Hematopoietic multipotent progenitor cell (in vitro differentiated cells): ENCODE results near the gene WDR35. TPM values are rescaled to one million over a fixed set of nuclear protein-coding genes. Genes with fewer than 3 reads are reported as not detected.
A peak's percentile ranks its signal among the peaks of the same experiment; 100 is the strongest.

ENCODE experiments used
- DNase-seq, 3 donors: peaks; one replicate each; pipeline ENCODE4 v3.0.0-alpha.2; 2011 to 2015; ENCODE audit warnings: low read depth in 2 of 3, low spot score in 2 of 3
- total RNA-seq: library from RNA; depleted of rRNA; stranded (reverse); fragments of >200 nt; gene quantifications from one replicate; pipeline ENCODE4 v1.2.3, GENCODE V29; 2012

Gene WDR35
- total RNA-seq, 1 donor, result 9.2 TPM

- DNase-seq, result no peak
These were observed 115.2 kb downstream of the WDR35 start for GRCh38 chr2:19874726-19875125.

- no peak for DNase-seq
These were observed 116.9 kb downstream of the WDR35 start for GRCh38 chr2:19873014-19873413.

GRCh38 chr2:19872302-19872701, 117.6 kb downstream of the WDR35 start:
- DNase-seq, result no peak

- DNase-seq, result no peak
These were observed 118.1 kb downstream of the WDR35 start for GRCh38 chr2:19871836-19872235.

GRCh38 chr2:19870792-19871191, 119.1 kb downstream of the WDR35 start:
- DNase-seq, result no peak

GRCh38 chr2:19868701-19869580, 121.0 kb downstream of the WDR35 start:
- DNase-seq, result peak; percentile 29 to 56 (median 33)

GRCh38 chr2:19868224-19868623, 121.7 kb downstream of the WDR35 start:
- no peak for DNase-seq

GRCh38 chr2:19866771-19867170, 123.1 kb downstream of the WDR35 start:
- no peak for DNase-seq

- DNase-seq, result no peak
These were observed 124.8 kb downstream of the WDR35 start for GRCh38 chr2:19865151-19865550.

- no peak for DNase-seq
These were observed 125.5 kb downstream of the WDR35 start for GRCh38 chr2:19864381-19864780.

GRCh38 chr2:19863303-19864041, 126.4 kb downstream of the WDR35 start:
- DNase-seq, result peak; percentile 43 to 56 (median 49)

GRCh38 chr2:19861813-19862212, 128.1 kb downstream of the WDR35 start:
- DNase-seq, result no peak

Other genes with a start within 250 kb of the WDR35 start
- gene TTC32, start 88.1 kb downstream of the WDR35 start, total RNA-seq, result 22.4 TPM
- not detected for gene MATN3, start 22.6 kb upstream of the WDR35 start, total RNA-seq
- gene LAPTM4A, start 61.5 kb upstream of the WDR35 start, total RNA-seq, result 82.9 TPM
- 0.27 TPM for gene SDC1, start 235.0 kb upstream of the WDR35 start, total RNA-seq